GM18507 (cell line): ENCODE results near the gene SLC25A22.

Experiments used
- DNase-seq: peaks from one replicate; pipeline ENCODE4 v3.0.0; 2011; ENCODE audit warnings: low read depth; ENCODE audit not compliant: insufficient read length; ENCODE audit errors: extremely low spot score
- FAIRE-seq: peaks from 2 replicates; lab custom pipeline; 2011; peaks lifted over from hg19 to GRCh38; lab: Jason Lieb, UNC

The SLC25A22 gene

GRCh38 chr11:834371-835316, 36.6 kb upstream of the SLC25A22 start:
- DNase-seq (no peak), FAIRE-seq (no peak)

DNA sequence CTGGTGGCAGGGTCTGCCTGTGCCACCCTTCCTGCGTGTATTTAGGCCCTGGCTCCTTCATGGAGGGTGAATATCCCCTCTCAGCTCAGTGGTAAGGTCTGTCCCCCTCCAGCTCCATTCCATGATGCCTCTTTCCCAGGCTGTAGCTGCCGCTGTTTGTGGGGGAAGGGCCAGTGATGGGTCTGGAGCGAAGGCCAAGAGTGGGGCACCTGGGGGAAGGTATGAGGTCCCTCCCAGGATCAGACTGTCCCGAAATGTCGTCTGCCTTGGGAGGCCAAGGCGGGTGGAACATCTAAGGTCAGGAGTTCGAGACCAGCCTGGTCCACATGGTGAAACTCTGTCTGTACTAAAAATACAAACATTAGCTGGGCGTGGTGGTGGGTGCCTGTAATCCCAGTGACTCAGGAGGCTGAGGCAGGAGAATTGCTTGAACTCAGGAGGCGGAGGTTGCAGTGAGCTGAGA, 35.8 kb upstream of the SLC25A22 start:
- DNase-seq, result no peak
- FAIRE-seq, result no peak

- DNase-seq, result no peak
- no peak for FAIRE-seq
Observed at GRCh38 chr11:833114-833791, 35.2 kb upstream of the SLC25A22 start.

GRCh38 chr11:832529-833113, 34.5 kb upstream of the SLC25A22 start, which contains the start of gene CD151:
Gene CD151, plus strand, starts transcription at chr11:832952. Its CDS starts 3,118 bp downstream, at chr11:836070.
- FAIRE-seq (no peak), DNase-seq (no peak)

DNA sequence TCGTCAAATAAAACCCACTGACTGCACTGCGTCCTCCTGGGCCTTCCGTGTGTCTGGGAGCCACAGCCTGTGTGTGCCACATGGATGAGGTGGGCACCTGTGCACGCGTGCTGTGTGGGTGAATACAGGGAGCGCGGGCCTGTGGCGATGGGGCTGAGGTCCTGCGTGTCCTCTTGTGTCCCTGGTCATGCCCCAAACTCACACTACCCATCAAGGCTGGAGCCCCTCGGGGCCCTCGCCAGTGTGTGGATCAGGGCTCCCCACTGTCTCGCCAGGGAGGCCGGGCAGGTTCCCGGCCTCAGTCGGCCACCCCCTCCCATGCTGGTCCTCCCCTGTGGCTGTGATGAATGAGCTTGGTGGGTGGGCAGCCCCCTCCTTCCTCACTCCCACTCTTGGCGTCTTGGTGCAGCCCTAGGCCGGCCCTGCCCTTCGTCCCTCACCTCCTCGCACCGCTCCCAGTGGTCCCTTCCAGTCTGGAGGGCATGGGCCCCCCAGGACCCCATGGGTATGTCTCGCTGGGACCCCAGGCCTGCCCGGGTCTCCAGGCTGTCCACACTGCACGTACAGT, 34.0 kb upstream of the SLC25A22 start:
- DNase-seq (no peak), FAIRE-seq (no peak)

DNA sequence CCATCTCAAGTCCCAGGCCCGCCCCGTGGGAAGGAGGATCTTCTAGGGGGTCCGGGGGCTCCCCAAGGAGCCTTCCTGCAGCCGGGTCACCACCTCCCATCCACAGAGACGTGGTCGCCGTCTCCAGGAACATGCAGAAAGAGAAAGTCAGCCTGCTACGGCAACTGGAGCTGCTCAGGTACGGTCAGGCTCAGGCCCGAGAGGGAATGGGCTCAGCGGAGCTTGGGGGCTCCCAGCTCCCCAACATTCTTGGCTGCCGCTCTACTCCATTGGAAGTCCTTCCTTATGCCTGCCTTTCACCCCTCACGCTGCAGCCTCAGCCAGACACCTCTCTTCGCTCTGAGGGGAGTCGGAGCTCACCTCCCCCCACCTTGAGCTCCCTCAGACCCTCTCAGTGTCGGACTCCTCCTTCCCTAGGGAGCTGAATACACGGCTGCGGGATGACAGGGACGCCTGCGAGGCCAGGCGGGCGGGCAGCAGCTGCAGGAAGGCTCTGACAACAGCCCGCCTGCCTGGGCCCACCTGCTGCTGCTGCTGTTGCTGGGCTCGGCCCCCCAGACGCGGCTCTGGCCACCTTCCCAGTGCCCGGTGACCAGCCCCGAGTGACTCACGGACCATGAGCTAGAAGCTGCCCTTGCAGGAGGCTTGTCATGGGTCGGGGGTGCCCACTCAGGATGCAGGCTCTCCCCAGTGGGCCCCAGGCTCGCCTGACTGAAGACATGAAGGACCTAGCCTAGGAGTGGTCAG, 33.2 kb upstream of the SLC25A22 start:
- FAIRE-seq (no peak), DNase-seq (no peak)

- DNase-seq (no peak), FAIRE-seq (peak; percentile 76)
Observed at GRCh38 chr11:830295-831117, 32.4 kb upstream of the SLC25A22 start.

GRCh38 chr11:829847-830294, 31.8 kb upstream of the SLC25A22 start:
- DNase-seq (no peak), FAIRE-seq (no peak)

- no peak for DNase-seq
- peak; percentile 77 for FAIRE-seq
Observed at GRCh38 chr11:829176-829846, 31.2 kb upstream of the SLC25A22 start.

GRCh38 chr11:828506-829175, 30.6 kb upstream of the SLC25A22 start:
- DNase-seq (no peak), FAIRE-seq (no peak)

DNA sequence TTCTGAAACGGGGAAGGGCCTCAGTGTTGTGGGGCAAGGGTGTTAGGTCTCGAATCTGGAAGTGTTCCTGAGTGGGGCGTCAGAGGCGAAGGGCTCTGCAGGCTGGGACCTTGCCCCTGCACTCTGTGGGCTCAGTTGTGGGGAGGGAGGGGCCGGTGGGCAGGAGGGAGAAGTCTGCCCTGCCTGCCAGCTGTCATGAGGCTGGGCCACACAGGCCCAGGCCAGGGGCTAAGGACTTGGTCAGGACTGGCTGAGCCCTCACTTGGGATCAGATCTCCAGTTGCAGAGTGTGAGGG, 29.8 kb upstream of the SLC25A22 start, which contains the start of gene CRACR2B:
Gene CRACR2B, plus strand, starts transcription at position 23 of the 296 bp plus-strand sequence. CDS start 689 bp downstream, outside the sequence.
- DNase-seq (no peak), FAIRE-seq (no peak)

- peak; percentile 94 for FAIRE-seq
- DNase-seq, result no peak
Observed at GRCh38 chr11:827146-827896, 29.2 kb upstream of the SLC25A22 start.

GRCh38 chr11:826836-827145, 28.7 kb upstream of the SLC25A22 start:
- no peak for FAIRE-seq
- DNase-seq, result no peak

- DNase-seq (no peak), FAIRE-seq (peak; percentile 72)
Observed at GRCh38 chr11:826227-826621, 28.1 kb upstream of the SLC25A22 start.

GRCh38 chr11:825366-826226, 27.5 kb upstream of the SLC25A22 start:
- no peak for FAIRE-seq

GRCh38 chr11:824942-825341, 26.9 kb upstream of the SLC25A22 start:
- FAIRE-seq, result no peak
- DNase-seq, result no peak

More at GRCh38 chr11:825366-826226, 27.5 kb upstream of the SLC25A22 start:
- no peak for DNase-seq
